Loucy (cell line): Measurements from ENCODE around the gene DVL2.

Source experiments
- EZH2phosphoT487 ChIP-seq: fragments of 200-600 bp; IDR thresholded peaks from 2 replicates; pipeline ENCODE4 v1.6.1; 2018; ENCODE audit warnings: antibody characterized with exemption, mild to moderate bottlenecking, moderate library complexity, borderline replicate concordance
- TF ChIP-seq, protein P1 (sequence below): fragments of 200-600 bp; sonication (generic); conservative IDR thresholded peaks from 2 replicates; pipeline ENCODE4 v1.5.1; 2014; ENCODE audit warnings: mild to moderate bottlenecking, antibody characterized with exemption, low read length

- TF ChIP-seq, protein P1, sequence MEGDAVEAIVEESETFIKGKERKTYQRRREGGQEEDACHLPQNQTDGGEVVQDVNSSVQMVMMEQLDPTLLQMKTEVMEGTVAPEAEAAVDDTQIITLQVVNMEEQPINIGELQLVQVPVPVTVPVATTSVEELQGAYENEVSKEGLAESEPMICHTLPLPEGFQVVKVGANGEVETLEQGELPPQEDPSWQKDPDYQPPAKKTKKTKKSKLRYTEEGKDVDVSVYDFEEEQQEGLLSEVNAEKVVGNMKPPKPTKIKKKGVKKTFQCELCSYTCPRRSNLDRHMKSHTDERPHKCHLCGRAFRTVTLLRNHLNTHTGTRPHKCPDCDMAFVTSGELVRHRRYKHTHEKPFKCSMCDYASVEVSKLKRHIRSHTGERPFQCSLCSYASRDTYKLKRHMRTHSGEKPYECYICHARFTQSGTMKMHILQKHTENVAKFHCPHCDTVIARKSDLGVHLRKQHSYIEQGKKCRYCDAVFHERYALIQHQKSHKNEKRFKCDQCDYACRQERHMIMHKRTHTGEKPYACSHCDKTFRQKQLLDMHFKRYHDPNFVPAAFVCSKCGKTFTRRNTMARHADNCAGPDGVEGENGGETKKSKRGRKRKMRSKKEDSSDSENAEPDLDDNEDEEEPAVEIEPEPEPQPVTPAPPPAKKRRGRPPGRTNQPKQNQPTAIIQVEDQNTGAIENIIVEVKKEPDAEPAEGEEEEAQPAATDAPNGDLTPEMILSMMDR = no peak
- TF ChIP-seq EZH2phosphoT487 = no peak
Observed at GRCh38 chr17:7223375-7223774, 10.9 kb downstream of the DVL2 start.
